ENCODE data around the gene AKAP6. TPM values are rescaled to one million over a fixed set of nuclear protein-coding genes. Genes with fewer than 3 reads are reported as not detected.

AKAP6 gene
- total and polyA plus RNA-seq, 2 experiments from 2014 or later, result 0.38 to 0.42 TPM

DNA sequence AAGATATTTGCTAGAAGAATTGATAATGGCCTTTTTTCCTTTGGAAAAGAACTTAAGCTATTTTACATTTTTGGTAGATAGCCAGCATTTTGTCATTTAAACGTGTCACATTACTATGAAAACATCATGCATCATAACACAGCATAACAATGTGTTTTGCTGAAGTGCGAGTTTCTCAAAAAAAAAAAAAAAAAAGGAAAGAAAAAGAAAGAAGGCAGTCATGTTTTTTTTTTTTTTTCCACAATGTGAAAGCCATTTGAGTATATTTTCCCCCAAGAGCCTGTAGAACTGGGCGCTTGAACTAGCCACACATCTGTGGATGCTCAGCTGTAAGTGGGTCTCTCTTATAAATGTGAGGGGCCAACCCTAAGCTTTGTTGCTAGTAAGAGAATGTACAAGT lies 300.1 kb downstream of the AKAP6 start:
- no peak for DNase-seq (ENCODE audit: low spot score)
- Histone ChIP-seq H3K9me2 (ENCODE audit: insufficient read depth) (no peaks in the 10 kb centered on the region), H3K4me2 (no peak overlapping the region), H3K79me2 (replicated peaks; ENCODE audit: insufficient read depth) (no peaks in the 10 kb centered on the region), H2AFZ (no peak overlapping the region), H3F3A (replicated peaks; ENCODE audit: low read depth) (no peaks in the 10 kb centered on the region), H3K27ac (ENCODE audit: low read depth) (no peak overlapping the region), H3K4me1 (ENCODE audit: insufficient read depth) (peaks cover 18% of the 10 kb centered on the region), H4K20me1 (replicated peaks; ENCODE audit: insufficient read depth) (no peaks in the 10 kb centered on the region), H3K4me3 (no peak overlapping the region), H3K36me3 (ENCODE audit: insufficient read depth) (no peaks in the 10 kb centered on the region), H3K27me3 (ENCODE audit: insufficient read depth) (no peaks in the 10 kb centered on the region)
- Mint-ChIP-seq H3K27ac (no peak overlapping the region), H3K4me3 (no peak overlapping the region), H3K36me3 (ENCODE audit: low read depth) (no peaks in the 10 kb centered on the region), H3K27me3 (ENCODE audit: insufficient read depth, low read depth, poor library complexity) (peaks cover 1% of the 10 kb centered on the region), H3K4me1 (peaks cover 23% of the 10 kb centered on the region), H3K9me3 (no peaks in the 10 kb centered on the region)
- TF ChIP-seq STAT1 (IDR thresholded peaks at IDR 0.05; ENCODE audit: unreplicated experiment) (no peak), EZH2phosphoT487 (IDR thresholded peaks at IDR 0.05; ENCODE audit: unreplicated experiment) (no peak), REST (IDR thresholded peaks at IDR 0.05; ENCODE audit: unreplicated experiment) (no peak), ETS1 (IDR thresholded peaks at IDR 0.05) (no peak), CREB1 (CRISPR knock-in tag; IDR thresholded peaks at IDR 0.05; ENCODE audit: low read depth) (no peak), ZNF331 (CRISPR knock-in tag; IDR thresholded peaks at IDR 0.05; ENCODE audit: low read depth) (no peak), EZH2 (IDR thresholded peaks at IDR 0.05; ENCODE audit: low read depth, unreplicated experiment) (no peak), POLR2AphosphoS5 (IDR thresholded peaks at IDR 0.05; ENCODE audit: low read depth) (no peak), ZNF114 (CRISPR knock-in tag; IDR thresholded peaks at IDR 0.05) (no peak), ZNF462 (CRISPR knock-in tag; IDR thresholded peaks at IDR 0.05) (no peak), NANOG (IDR thresholded peaks at IDR 0.05; ENCODE audit: borderline replicate concordance) (no peak), JUNB (IDR thresholded peaks at IDR 0.05; ENCODE audit: unreplicated experiment) (no peak)
- TF ChIP-seq, protein P1, sequence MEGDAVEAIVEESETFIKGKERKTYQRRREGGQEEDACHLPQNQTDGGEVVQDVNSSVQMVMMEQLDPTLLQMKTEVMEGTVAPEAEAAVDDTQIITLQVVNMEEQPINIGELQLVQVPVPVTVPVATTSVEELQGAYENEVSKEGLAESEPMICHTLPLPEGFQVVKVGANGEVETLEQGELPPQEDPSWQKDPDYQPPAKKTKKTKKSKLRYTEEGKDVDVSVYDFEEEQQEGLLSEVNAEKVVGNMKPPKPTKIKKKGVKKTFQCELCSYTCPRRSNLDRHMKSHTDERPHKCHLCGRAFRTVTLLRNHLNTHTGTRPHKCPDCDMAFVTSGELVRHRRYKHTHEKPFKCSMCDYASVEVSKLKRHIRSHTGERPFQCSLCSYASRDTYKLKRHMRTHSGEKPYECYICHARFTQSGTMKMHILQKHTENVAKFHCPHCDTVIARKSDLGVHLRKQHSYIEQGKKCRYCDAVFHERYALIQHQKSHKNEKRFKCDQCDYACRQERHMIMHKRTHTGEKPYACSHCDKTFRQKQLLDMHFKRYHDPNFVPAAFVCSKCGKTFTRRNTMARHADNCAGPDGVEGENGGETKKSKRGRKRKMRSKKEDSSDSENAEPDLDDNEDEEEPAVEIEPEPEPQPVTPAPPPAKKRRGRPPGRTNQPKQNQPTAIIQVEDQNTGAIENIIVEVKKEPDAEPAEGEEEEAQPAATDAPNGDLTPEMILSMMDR (conservative IDR thresholded peaks at IDR 0.05; ENCODE audit: low read depth in 2 of 2), result no peak
- ATAC-seq, result no peak

All from GM23338 (cell line).